ENCODE measurements around the gene NRXN3. TPM values are rescaled to one million over a fixed set of nuclear protein-coding genes. Genes with fewer than 3 reads are reported as not detected.

The NRXN3 gene
- total RNA-seq, 1 experiment from 2014 or later, result not detected

GRCh38 chr14:79021766-79022165 is 851.6 kb downstream of the NRXN3 start:
- H2AFZ ChIP-seq, result no peak overlapping the region
- BruUV-seq (replicated peaks), result no TSS peak
- H3K79me2 ChIP-seq (ENCODE audit: low read depth), result no peaks in the 10 kb centered on the region
- no peak overlapping the region for H3K4me3 ChIP-seq
- no peak overlapping the region for H3K4me2 ChIP-seq
- POLR2A ChIA-PET (ENCODE audit: unreplicated experiment), result no interaction called here
- intact Hi-C loops (cut with micrococcal nuclease; ENCODE audit: unreplicated experiment), result no loop called here
- CTCF ChIA-PET, result interaction anchor here (1.0 kb wide), 1 partner anchor 11 kb away, joined by 3 read pairs; no protein-coding TSS in a partner anchor
- H3K36me3 ChIP-seq (ENCODE audit: low read depth), result no peaks in the 10 kb centered on the region
- H4K20me1 ChIP-seq (ENCODE audit: insufficient read depth), result no peaks in the 10 kb centered on the region
- no peaks in the 10 kb centered on the region for H3K9me2 ChIP-seq (ENCODE audit: insufficient read depth)
- H3K27ac ChIP-seq, result no peak overlapping the region
- peaks cover 18% of the 10 kb centered on the region for H3F3A ChIP-seq (ENCODE audit: insufficient read depth, low read depth)
- peaks cover 24% of the 10 kb centered on the region for H3K4me1 ChIP-seq (replicated peaks; ENCODE audit: insufficient read depth)
- H3K9me3 ChIP-seq (ENCODE audit: insufficient read depth, low read depth), result peaks cover 18% of the 10 kb centered on the region
- no peaks in the 10 kb centered on the region for H3K27me3 ChIP-seq (ENCODE audit: insufficient read depth, low read depth)
- TF ChIP-seq CTCF (conservative IDR thresholded peaks at IDR 0.05) (no peak), EZH2 (IDR thresholded peaks at IDR 0.05; ENCODE audit: low read depth) (no peak)
- DNase-seq, result no peak

- no TSS peak for BruUV-seq (replicated peaks)
- ChIA-PET POLR2A (ENCODE audit: unreplicated experiment) (no interaction called here), CTCF (interaction anchor here (0.8 kb wide), 1 partner anchor 22 kb away, joined by 3 read pairs; no protein-coding TSS in a partner anchor)
- Histone ChIP-seq H4K20me1 (ENCODE audit: insufficient read depth) (no peaks in the 10 kb centered on the region), H3K4me2 (no peak overlapping the region), H3K27ac (no peak overlapping the region), H3K9me3 (ENCODE audit: insufficient read depth, low read depth) (peaks cover 18% of the 10 kb centered on the region), H3K79me2 (ENCODE audit: low read depth) (no peaks in the 10 kb centered on the region), H3K4me1 (replicated peaks; ENCODE audit: insufficient read depth) (peaks cover 25% of the 10 kb centered on the region), H3F3A (ENCODE audit: insufficient read depth, low read depth) (peaks cover 22% of the 10 kb centered on the region), H3K9me2 (ENCODE audit: insufficient read depth) (no peaks in the 10 kb centered on the region; the same call in 1 of the 2 replicates), H2AFZ (no peak overlapping the region), H3K4me3 (no peak overlapping the region), H3K36me3 (ENCODE audit: low read depth) (no peaks in the 10 kb centered on the region), H3K27me3 (ENCODE audit: insufficient read depth, low read depth) (no peaks in the 10 kb centered on the region)
- DNase-seq, result no peak
- intact Hi-C loops (cut with micrococcal nuclease; ENCODE audit: unreplicated experiment), result no loop called here
- TF ChIP-seq EZH2 (IDR thresholded peaks at IDR 0.05; ENCODE audit: low read depth), result no peak
- TF ChIP-seq CTCF (conservative IDR thresholded peaks at IDR 0.05), result no peak
Observed at GRCh38 chr14:79027138-79027537, 857.0 kb downstream of the NRXN3 start.

GRCh38 chr14:79028281-79028680 is 858.1 kb downstream of the NRXN3 start:
- DNase-seq, result peak in 1 of 2 experiments; percentile 86

More at GRCh38 chr14:79028281-79028680, 858.1 kb downstream of the NRXN3 start:
- Histone ChIP-seq H3K27me3 (ENCODE audit: insufficient read depth, low read depth) (no peaks in the 10 kb centered on the region), H2AFZ (no peak overlapping the region), H3K4me1 (replicated peaks; ENCODE audit: insufficient read depth) (peaks cover 25% of the 10 kb centered on the region), H3K4me3 (no peak overlapping the region), H4K20me1 (ENCODE audit: insufficient read depth) (no peaks in the 10 kb centered on the region), H3K9me3 (ENCODE audit: insufficient read depth, low read depth) (peaks cover 18% of the 10 kb centered on the region), H3K9me2 (ENCODE audit: insufficient read depth) (no peaks in the 10 kb centered on the region; the same call in 1 of the 2 replicates), H3K4me2 (peak overlapping the region; percentile 17), H3K79me2 (ENCODE audit: low read depth) (no peaks in the 10 kb centered on the region), H3K36me3 (ENCODE audit: low read depth) (no peaks in the 10 kb centered on the region), H3F3A (ENCODE audit: insufficient read depth, low read depth) (peaks cover 22% of the 10 kb centered on the region), H3K27ac (peak overlapping the region; percentile 66)
- no peak for TF ChIP-seq EZH2 (IDR thresholded peaks at IDR 0.05; ENCODE audit: low read depth)
- no peak for TF ChIP-seq CTCF (conservative IDR thresholded peaks at IDR 0.05)
- intact Hi-C loops (cut with micrococcal nuclease; ENCODE audit: unreplicated experiment), result loop anchor here (1.0 kb wide), 1 partner anchor 9 kb away; no protein-coding TSS in a partner anchor
- ChIA-PET CTCF (interaction anchor here (0.6 kb wide), 1 partner anchor 79 kb away, joined by 6 read pairs; no protein-coding TSS in a partner anchor), POLR2A (ENCODE audit: unreplicated experiment) (no interaction called here)
- BruUV-seq (replicated peaks), result no TSS peak

Measured in PC-9 (cell line).